Central memory CD4-positive, alpha-beta T cell (primary cell): Measurements from ENCODE around the gene AQR.
"Not testable (repeated sequence)": the region's sequence is repeated elsewhere in the genome, so short reads cannot be mapped to it uniquely, and the experiment has no call there.

Source experiments
- DNase-seq: peaks from one replicate; pipeline ENCODE4 v3.0.0; 2022

Gene AQR

GRCh38 chr15:34869110-34869509 lies 100.4 kb downstream of the AQR start:
- DNase-seq, result no peak

GRCh38 chr15:34865531-34865930 lies 104.0 kb downstream of the AQR start:
- no peak for DNase-seq

- DNase-seq, result no peak
Measured at GRCh38 chr15:34861214-34861613, 108.3 kb downstream of the AQR start.

- no peak for DNase-seq
Measured at GRCh38 chr15:34855893-34856292, 113.6 kb downstream of the AQR start.

- DNase-seq, result no peak
Measured at GRCh38 chr15:34855413-34855812, 114.1 kb downstream of the AQR start.

- DNase-seq, result no peak
Measured at GRCh38 chr15:34854232-34854631, 115.3 kb downstream of the AQR start.

- DNase-seq, result no peak
Measured at GRCh38 chr15:34853001-34853758, 116.4 kb downstream of the AQR start.

- DNase-seq, result no peak
Measured at GRCh38 chr15:34851751-34852150, 117.8 kb downstream of the AQR start.

- no peak for DNase-seq
Measured at GRCh38 chr15:34851007-34851406, 118.5 kb downstream of the AQR start.

- DNase-seq, result no peak
Measured at GRCh38 chr15:34850121-34850520, 119.4 kb downstream of the AQR start.

GRCh38 chr15:34849364-34849959 lies 120.1 kb downstream of the AQR start:
- DNase-seq, result no peak

- no peak for DNase-seq
Measured at GRCh38 chr15:34847598-34847997, 121.9 kb downstream of the AQR start.

GRCh38 chr15:34841262-34841725 lies 128.2 kb downstream of the AQR start:
- no peak for DNase-seq

- no peak for DNase-seq
Measured at GRCh38 chr15:34838282-34838681, 131.3 kb downstream of the AQR start.

GRCh38 chr15:34837246-34838016 lies 132.1 kb downstream of the AQR start:
- DNase-seq, result no peak

GRCh38 chr15:34828145-34828911 lies 141.2 kb downstream of the AQR start:
- DNase-seq, result no peak

- DNase-seq, result no peak
Measured at GRCh38 chr15:34821831-34822230, 147.7 kb downstream of the AQR start.

GRCh38 chr15:34820110-34820509 lies 149.4 kb downstream of the AQR start:
- no peak for DNase-seq

- DNase-seq, result no peak
Measured at GRCh38 chr15:34818526-34818925, 151.0 kb downstream of the AQR start.

GRCh38 chr15:34815836-34816235 lies 153.7 kb downstream of the AQR start:
- DNase-seq, result no peak

- no peak for DNase-seq
Measured at GRCh38 chr15:34813446-34814190, 155.9 kb downstream of the AQR start.

- DNase-seq, result not testable (repeated sequence)
Measured at GRCh38 chr15:34812868-34813365, 156.6 kb downstream of the AQR start.
